HG02759 (cell line): ENCODE results near the gene SEMA3B.

ENCODE experiments used
- ATAC-seq: cut with Tn5 transposase; IDR thresholded peaks from one replicate; pipeline ENCODE4 v1.9.1; 2021; ENCODE audit warnings: mild to moderate bottlenecking, moderate library complexity; ENCODE audit not compliant: unreplicated experiment

SEMA3B gene

DNA sequence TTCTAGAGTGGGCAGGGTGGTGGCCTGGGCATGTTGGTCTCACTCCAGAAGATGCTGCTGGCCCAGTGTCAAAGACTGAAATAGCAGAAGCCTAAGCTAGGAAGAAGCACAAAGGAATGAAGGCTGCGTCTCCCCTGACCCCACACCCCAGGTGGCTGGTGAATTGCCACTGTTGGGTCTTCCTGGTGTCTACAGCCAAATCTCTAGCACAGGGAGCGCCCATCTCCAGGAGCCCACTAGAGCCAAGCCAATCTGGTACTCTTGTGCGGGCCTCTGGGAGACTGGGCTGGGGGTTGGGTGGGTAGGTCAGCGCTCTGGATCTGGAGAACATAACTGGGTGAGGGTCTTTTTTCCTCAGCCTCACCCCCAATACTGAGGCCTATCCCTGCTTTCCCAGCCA, 58.2 kb downstream of the SEMA3B start:
- ATAC-seq, result no peak
